ENCODE results near the gene TTC23.
A peak's percentile ranks its signal among the peaks of the same experiment; 100 is the strongest.

Gene TTC23, protein sequence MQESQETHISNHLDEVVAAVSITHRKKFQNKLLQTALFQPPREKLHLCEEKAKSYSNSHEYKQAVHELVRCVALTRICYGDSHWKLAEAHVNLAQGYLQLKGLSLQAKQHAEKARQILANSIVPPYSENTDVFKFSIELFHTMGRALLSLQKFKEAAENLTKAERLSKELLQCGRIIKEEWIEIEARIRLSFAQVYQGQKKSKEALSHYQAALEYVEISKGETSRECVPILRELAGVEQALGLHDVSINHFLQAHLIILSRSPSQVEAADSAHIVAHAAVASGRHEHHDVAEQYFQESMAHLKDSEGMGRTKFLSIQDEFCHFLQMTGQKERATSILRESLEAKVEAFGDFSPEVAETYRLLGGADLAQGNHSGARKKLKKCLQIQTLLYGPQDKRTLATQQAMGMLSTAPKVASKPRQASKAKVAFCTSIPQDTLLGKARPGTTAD

DNA sequence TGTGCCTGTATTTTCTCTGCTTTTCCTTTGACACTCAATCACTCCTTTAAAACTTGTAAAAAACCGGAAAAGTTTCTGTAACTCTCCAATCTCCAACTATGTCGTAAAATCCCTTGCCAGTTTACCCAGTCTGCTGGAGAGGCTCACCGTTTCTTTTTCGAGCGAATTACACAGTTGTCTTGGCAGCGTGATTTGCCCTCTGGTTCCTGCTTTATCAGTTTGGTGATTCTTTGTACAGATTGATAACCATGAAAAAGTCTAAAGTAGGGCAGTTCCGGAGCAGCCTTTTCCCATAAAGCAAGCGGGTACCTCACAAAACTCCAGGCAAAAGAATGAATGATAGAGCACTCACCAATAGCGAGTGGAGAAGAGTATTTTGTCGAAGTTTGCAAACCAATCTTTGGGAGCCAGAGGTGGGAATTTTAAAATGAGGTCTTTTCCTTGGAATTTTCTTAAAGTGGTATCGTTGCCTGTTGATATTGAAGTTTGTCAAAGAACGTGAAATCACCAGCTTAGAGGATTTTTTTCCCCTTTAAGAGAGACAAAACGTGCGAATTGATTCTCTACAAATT, at the start of gene TTC23:
Gene TTC23 (minus strand): TSS at position 312 of the 572 bp plus-strand sequence. CDS start 20,869 bp downstream, outside the sequence.
- H3K9me3 Mint-ChIP-seq: no peaks in the 10 kb centered on the region
- no peak within 1 kb of the TSS for H3K27ac Mint-ChIP-seq
- no peaks in the 10 kb centered on the region for H3K27me3 Mint-ChIP-seq
- no peak within 1 kb of the TSS for H3K4me3 Mint-ChIP-seq
- H3K36me3 Mint-ChIP-seq (ENCODE audit: low read depth): peaks cover 5% of the 10 kb centered on the region
- peaks cover 25% of the 10 kb centered on the region for H3K4me1 Mint-ChIP-seq (ENCODE audit: low read depth)

DNA sequence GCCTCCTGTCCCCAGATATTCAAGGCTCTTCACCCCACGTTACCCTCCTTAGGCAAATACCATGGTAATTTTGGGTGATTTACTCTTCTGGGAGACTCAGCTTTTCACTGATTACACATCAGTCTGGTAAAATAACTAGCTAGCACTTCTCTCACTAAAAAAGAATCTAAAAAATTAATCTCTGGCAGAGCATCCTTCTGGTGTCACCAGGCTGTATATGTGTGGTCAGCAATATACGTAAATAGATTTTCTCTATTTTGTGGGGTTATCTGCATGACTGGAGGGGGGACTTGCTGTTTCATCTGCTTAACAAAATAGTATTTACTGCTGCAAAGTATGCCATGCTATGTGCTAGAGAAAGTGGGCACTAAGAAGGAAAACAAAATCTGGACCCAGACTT, 47.0 kb upstream of the TTC23 start:
- Mint-ChIP-seq H3K27me3 (no peaks in the 10 kb centered on the region), H3K4me1 (ENCODE audit: low read depth) (no peaks in the 10 kb centered on the region), H3K36me3 (ENCODE audit: low read depth) (peaks cover 33% of the 10 kb centered on the region), H3K4me3 (no peak overlapping the region), H3K9me3 (peaks cover 8% of the 10 kb centered on the region), H3K27ac (no peak overlapping the region)

DNA sequence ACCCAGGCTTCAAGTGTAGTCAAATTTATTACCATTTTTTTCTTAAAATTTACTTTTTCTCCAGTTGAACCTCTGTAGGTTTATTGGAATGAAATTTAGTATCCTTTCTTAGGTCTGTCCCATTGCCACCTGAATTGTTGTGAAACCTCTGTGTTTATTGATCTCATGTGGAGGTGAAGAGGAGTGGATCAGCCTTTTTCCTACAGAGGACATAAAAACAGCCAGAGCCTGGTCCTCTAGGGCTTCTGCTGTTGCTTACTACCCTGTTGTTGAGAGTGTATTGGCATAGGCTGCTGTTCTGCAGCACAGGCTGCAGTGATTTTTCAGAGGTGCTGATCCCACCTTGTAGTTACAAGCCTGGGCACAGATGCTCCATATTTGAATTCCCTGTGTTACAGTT, 46.5 kb upstream of the TTC23 start:
- Mint-ChIP-seq H3K4me1 (ENCODE audit: low read depth) (no peaks in the 10 kb centered on the region), H3K4me3 (no peak overlapping the region), H3K27me3 (no peaks in the 10 kb centered on the region), H3K27ac (no peak overlapping the region), H3K36me3 (ENCODE audit: low read depth) (peaks cover 33% of the 10 kb centered on the region), H3K9me3 (peaks cover 8% of the 10 kb centered on the region)

DNA sequence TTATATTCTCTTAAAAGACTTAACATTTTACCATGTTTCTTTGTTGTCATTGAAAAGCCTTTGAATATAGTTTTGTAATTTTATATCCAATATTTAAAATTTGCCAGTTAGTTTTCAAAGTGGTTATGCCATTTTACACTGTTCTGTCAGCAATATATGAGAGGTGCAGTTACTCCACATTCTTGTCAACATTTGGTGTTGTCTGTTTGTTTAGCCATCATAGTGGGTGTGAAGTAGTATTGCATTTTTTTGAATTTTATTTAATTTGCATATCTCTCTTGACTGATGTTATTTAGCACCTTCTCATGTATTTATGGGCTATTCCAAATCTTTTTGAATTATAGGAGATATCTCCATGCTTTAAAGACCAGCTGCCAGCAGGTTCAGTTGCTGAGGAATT, 42.3 kb upstream of the TTC23 start:
- Mint-ChIP-seq H3K36me3 (ENCODE audit: low read depth) (peaks cover 33% of the 10 kb centered on the region), H3K27me3 (no peaks in the 10 kb centered on the region), H3K4me1 (ENCODE audit: low read depth) (no peaks in the 10 kb centered on the region), H3K27ac (no peak overlapping the region), H3K9me3 (peaks cover 8% of the 10 kb centered on the region), H3K4me3 (no peak overlapping the region)

DNA sequence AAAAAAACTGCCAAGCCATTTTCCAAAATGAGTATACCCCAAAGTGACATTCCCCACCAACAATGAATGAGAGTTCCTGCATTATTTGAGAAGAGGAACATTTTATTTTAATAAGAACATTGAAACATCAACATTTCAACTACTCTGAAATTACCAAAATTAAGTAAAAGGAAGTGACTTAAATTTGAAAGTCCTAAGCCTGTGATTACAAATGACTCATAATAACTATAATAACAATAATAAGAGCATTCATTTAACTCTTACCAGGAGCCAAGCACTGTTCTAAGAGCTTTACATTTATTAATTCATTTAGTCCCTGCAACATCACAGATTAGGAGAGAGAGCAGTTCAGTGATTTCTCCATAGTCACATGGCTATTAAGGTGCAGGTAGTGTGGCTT, 34.3 kb upstream of the TTC23 start:
- Mint-ChIP-seq H3K4me1 (ENCODE audit: low read depth) (peaks cover 58% of the 10 kb centered on the region), H3K27ac (no peak overlapping the region)

DNA sequence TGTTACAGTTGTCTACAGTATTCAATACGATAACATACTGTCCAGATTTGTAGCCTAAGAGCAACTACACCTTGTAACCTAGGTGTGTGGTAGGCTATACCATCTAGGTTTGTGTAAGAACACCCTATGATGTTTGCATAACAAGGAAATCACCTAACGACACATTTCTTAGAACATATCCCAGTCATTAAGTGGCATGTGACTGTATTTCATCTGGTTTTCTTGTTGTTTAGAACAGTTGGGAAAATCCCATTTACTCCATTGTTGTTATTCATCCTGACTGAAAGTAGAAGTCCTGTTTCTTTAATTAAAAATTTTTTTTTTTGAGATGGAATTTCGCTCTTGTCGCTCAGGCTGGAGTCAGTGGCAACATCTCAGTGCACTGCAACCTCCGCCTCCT, 33.2 kb upstream of the TTC23 start:
- Mint-ChIP-seq H3K27ac (no peak overlapping the region), H3K9me3 (peaks cover 6% of the 10 kb centered on the region), H3K4me1 (ENCODE audit: low read depth) (peaks cover 60% of the 10 kb centered on the region), H3K4me3 (no peak overlapping the region), H3K27me3 (no peaks in the 10 kb centered on the region), H3K36me3 (ENCODE audit: low read depth) (peaks cover 21% of the 10 kb centered on the region)

More for the DNA sequence above, 34.3 kb upstream of the TTC23 start:
- no peaks in the 10 kb centered on the region for H3K27me3 Mint-ChIP-seq
- H3K4me3 Mint-ChIP-seq: no peak overlapping the region
- H3K36me3 Mint-ChIP-seq (ENCODE audit: low read depth): peaks cover 19% of the 10 kb centered on the region
- H3K9me3 Mint-ChIP-seq: peaks cover 5% of the 10 kb centered on the region

DNA sequence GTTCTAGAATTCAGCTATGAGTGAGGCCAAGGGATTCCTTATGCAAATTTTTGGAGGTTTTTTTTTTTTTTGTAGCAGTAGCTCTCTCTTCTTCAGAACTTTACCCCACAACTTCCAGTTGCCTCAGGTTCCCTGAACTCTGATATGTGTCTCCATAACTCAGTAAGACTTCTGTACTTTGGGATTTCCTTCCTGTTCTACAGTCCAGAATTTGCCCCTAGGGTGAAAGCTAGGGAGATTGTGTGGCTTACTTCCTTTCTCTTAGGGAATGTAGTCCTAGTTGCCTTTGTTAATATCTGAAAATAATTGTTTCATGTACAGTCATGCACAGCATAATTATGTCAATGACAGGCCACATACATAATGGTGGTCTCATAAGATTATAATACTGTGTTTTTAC, 32.7 kb upstream of the TTC23 start:
- Mint-ChIP-seq H3K27me3 (no peaks in the 10 kb centered on the region), H3K27ac (no peak overlapping the region), H3K4me3 (no peak overlapping the region), H3K4me1 (ENCODE audit: low read depth) (peaks cover 62% of the 10 kb centered on the region), H3K9me3 (peaks cover 6% of the 10 kb centered on the region), H3K36me3 (ENCODE audit: low read depth) (peaks cover 21% of the 10 kb centered on the region)

DNA sequence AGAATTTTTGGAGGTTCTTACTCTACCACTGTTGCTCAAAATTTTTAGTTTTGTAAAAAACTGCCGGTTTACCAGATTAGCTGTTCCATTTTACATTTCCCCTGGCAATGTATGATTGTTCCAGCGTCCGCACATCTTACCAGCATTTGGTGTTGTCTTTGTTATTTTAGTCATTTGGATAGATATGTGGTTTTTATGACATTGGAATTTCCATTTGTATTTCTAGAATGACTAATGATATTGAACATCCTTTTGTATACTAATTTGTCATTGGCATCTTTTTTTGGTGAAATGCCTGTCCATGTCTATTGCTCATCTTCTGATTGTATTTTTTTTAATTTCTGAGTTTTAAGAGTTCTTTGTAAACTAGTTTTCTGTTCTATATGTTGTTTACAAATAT, 30.4 kb upstream of the TTC23 start:
- Mint-ChIP-seq H3K9me3 (peaks cover 6% of the 10 kb centered on the region), H3K27ac (peak overlapping the region; percentile 91), H3K4me1 (ENCODE audit: low read depth) (peaks cover 62% of the 10 kb centered on the region), H3K27me3 (no peaks in the 10 kb centered on the region), H3K36me3 (ENCODE audit: low read depth) (peaks cover 21% of the 10 kb centered on the region), H3K4me3 (peak overlapping the region; percentile 50)

DNA sequence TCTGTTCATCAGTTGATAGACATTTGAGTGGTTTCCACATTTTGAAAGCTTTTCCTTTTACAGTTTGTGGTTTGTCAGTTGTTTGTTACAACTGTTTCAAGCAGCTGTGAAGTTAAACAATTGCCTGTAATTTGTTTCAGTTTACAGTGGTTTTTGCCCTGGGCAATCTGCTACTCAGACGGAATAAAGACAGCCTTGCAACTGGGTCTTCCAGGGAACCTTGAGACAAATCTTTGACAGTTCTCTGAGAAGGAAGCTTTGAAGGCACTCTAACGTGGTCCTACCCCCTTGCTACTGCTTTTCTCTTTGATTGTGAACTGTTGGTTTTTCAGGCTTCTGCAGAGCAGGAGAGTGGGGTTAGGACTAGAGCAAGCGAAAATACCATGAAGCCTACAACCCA, 29.9 kb upstream of the TTC23 start:
- Mint-ChIP-seq H3K9me3 (peaks cover 6% of the 10 kb centered on the region), H3K27me3 (no peaks in the 10 kb centered on the region), H3K4me1 (ENCODE audit: low read depth) (peaks cover 56% of the 10 kb centered on the region), H3K4me3 (peak overlapping the region; percentile 50), H3K27ac (peak overlapping the region; percentile 91), H3K36me3 (ENCODE audit: low read depth) (peaks cover 21% of the 10 kb centered on the region)

DNA sequence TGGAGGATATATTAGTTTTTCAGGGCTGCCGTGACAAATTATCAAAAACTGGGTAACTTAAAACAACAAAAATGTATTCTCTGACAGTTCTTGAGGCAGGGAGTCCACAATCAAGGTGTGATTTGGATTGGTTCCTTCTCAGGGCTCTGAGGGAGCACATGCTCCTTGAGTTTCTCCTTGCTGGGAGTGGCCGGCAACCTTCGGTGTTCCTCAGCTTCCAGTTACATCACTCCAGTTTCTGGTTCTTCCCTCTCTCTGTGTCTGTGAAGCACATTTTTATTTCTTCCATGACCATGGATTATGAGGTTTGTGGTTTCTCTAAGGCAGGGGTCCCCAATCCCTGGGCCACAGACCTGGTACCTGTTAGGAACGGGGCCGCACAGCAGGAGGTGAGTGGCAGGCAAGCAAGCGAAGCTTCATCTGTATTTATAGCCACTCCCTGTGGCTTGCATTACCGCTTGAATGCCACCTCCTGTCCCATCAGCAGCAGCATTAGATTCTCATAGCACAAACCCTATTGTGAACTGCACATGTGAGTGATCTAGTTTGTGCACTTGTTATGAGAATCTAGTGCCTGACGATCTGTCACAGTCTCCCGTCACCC, 26.2 kb upstream of the TTC23 start:
- Mint-ChIP-seq H3K4me3 (no peak overlapping the region), H3K27ac (no peak overlapping the region), H3K27me3 (no peaks in the 10 kb centered on the region), H3K4me1 (ENCODE audit: low read depth) (peaks cover 31% of the 10 kb centered on the region), H3K36me3 (ENCODE audit: low read depth) (peaks cover 18% of the 10 kb centered on the region), H3K9me3 (peaks cover 6% of the 10 kb centered on the region)

DNA sequence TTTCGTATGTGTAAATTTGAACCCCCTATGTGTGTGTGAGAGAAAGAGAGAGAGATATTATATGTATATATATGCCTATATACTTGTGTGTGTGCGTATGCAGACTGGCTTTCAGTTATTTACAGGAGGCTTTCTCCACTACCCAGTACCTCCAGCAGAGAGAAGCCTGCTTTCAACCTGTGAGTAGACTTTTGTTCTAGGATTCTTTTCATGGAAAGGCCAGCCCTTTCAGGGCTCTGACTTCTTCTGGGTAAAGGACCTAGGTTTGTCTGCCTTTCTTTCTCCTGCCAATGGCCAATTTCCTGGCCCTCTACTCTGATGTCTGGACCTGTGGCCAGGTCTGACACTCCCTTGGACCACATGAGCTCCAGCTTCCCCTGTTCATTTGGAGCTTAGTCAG, 25.7 kb upstream of the TTC23 start:
- H3K4me1 Mint-ChIP-seq (ENCODE audit: low read depth): peaks cover 25% of the 10 kb centered on the region
- H3K36me3 Mint-ChIP-seq (ENCODE audit: low read depth): peaks cover 15% of the 10 kb centered on the region
- H3K27ac Mint-ChIP-seq: no peak overlapping the region

DNA sequence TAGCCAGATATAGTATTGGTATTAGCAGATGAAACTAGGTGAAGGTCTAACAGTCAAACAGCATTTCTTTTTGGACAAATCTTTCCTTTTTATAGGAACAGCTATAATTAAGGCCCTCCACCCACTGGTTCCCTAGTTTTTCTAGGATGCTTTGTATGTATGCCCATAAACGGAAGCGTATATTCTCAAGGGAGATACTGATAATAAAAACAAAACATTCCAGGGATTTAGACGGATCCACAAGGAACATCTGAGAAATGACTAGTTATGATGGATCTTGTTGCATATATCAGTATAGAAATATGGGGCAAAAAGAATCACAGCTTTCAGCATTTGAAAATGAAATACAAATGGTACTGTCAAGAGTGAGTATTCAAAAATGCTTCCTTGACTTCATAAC, 24.4 kb upstream of the TTC23 start:
- peaks cover 3% of the 10 kb centered on the region for H3K36me3 Mint-ChIP-seq (ENCODE audit: low read depth)
- H3K4me3 Mint-ChIP-seq: no peak overlapping the region
- no peaks in the 10 kb centered on the region for H3K27me3 Mint-ChIP-seq
- peaks cover 1% of the 10 kb centered on the region for H3K9me3 Mint-ChIP-seq
- H3K4me1 Mint-ChIP-seq (ENCODE audit: low read depth): peaks cover 12% of the 10 kb centered on the region
- no peak overlapping the region for H3K27ac Mint-ChIP-seq

More for the DNA sequence above, 25.7 kb upstream of the TTC23 start:
- Mint-ChIP-seq H3K9me3 (peaks cover 6% of the 10 kb centered on the region), H3K27me3 (no peaks in the 10 kb centered on the region), H3K4me3 (no peak overlapping the region)

DNA sequence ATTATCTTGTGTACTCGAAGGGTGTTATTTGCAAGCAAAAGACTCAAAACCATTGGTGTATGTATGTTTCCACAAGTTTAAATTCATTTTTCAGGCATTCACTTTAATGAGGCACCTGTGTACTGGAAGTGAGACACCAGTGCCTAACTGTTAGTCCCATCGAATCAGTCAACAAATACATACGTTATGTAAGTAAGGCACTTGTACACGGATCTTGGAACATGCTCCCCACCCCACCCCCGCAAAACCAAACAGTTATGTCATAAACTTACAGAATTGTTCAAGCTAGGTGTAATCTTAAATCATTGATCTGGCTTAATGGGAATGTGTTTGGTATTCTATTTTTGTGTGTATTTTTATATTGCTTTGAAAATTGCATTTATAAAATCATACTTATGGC, 19.1 kb upstream of the TTC23 start:
- H3K9me3 Mint-ChIP-seq: no peaks in the 10 kb centered on the region
- H3K36me3 Mint-ChIP-seq (ENCODE audit: low read depth): peaks cover 3% of the 10 kb centered on the region
- no peak overlapping the region for H3K4me3 Mint-ChIP-seq
- no peaks in the 10 kb centered on the region for H3K27me3 Mint-ChIP-seq
- no peak overlapping the region for H3K27ac Mint-ChIP-seq
- no peaks in the 10 kb centered on the region for H3K4me1 Mint-ChIP-seq (ENCODE audit: low read depth)

DNA sequence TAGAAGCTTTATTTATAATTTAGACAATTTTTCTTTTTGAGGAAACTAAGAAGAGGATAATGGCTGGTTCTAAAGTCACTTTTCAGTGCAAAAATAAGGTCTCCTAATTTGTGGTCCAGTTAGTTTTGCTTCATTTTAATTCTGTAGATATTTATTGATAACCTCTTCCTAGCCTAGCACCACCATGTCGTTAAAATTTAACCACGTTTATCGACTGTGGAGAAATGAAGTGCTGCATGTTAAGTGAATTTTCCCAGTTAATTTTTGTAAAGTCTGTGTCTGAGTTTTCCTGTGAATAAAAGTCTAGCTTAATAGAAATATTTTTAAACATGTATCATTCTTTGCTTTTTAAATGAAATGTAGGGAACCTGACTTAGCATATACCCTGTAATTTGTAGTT, 18.6 kb upstream of the TTC23 start:
- H3K36me3 Mint-ChIP-seq (ENCODE audit: low read depth): peaks cover 4% of the 10 kb centered on the region
- H3K9me3 Mint-ChIP-seq: no peaks in the 10 kb centered on the region
- no peak overlapping the region for H3K27ac Mint-ChIP-seq
- no peak overlapping the region for H3K4me3 Mint-ChIP-seq
- no peaks in the 10 kb centered on the region for H3K27me3 Mint-ChIP-seq
- no peaks in the 10 kb centered on the region for H3K4me1 Mint-ChIP-seq (ENCODE audit: low read depth)

DNA sequence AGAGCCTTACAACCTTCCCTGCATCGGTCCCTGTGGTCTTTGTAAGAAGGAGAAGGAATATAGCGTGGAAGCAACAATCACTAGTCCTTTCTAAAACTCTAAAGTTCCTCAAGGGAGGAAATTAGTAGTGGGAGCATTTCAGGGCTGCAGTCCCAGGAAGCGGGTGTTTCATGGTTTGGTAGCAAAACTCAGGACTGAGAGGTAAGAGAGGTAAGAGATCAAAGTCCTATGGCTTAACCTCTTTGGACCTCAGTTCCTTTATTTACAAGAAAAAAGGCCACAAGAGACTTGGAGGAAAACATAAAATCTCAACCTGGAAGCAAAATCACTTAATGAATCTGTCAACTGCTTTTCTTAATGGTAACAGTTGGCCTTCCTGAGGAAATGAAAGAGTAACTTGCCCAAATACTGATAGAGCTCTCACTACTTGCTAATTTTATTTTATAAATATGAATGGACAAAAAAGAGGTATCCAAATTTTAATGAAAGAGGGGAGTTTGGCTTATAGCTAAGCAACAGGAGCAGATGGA, 16.2 kb upstream of the TTC23 start:
- H3K27me3 Mint-ChIP-seq: no peaks in the 10 kb centered on the region
- H3K4me3 Mint-ChIP-seq: no peak overlapping the region
- no peak overlapping the region for H3K27ac Mint-ChIP-seq
- H3K36me3 Mint-ChIP-seq (ENCODE audit: low read depth): peaks cover 12% of the 10 kb centered on the region
- H3K4me1 Mint-ChIP-seq (ENCODE audit: low read depth): no peaks in the 10 kb centered on the region
- no peaks in the 10 kb centered on the region for H3K9me3 Mint-ChIP-seq
